ENCODE measurements around the gene SRGAP1. TPM values are rescaled to one million over a fixed set of nuclear protein-coding genes. Genes with fewer than 3 reads are reported as not detected.

The SRGAP1 gene
- total RNA-seq, 1 donor from 2014 or later = 2.3 TPM

GRCh38 chr12:63905544-63905943 lies 61.0 kb downstream of the SRGAP1 start:
- intact Hi-C loops (cut with micrococcal nuclease) = no loop called here

DNA sequence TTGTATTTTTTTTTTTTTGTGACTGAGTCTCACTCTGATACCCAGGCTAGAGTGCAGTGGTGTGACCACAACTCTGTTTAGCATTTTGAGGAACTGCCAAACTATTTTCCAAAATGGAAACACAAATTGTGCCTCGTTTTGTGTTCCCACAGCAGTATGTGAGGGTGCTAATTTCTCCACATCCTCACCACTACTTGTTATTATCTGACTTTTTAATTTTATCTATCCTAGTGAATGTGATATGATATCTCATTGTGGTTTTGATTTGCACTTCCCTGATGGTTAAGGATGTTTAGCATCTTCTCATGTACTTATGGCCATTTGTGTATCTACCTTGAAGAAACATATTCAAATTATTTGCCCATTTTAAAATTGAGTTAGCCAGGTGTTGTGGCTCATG lies 62.4 kb downstream of the SRGAP1 start:
- no peaks in the 10 kb centered on the region for H3K36me3 ChIP-seq
- no peak for TF ChIP-seq CTCF (IDR thresholded peaks at IDR 0.05; ENCODE audit: borderline replicate concordance)
- H3K27me3 ChIP-seq (ENCODE audit: low read depth) = no peaks in the 10 kb centered on the region

More at GRCh38 chr12:63905544-63905943, 61.0 kb downstream of the SRGAP1 start:
- no peaks in the 10 kb centered on the region for H3K36me3 ChIP-seq
- TF ChIP-seq CTCF (IDR thresholded peaks at IDR 0.05; ENCODE audit: borderline replicate concordance) = no peak
- H3K27me3 ChIP-seq (ENCODE audit: low read depth) = no peaks in the 10 kb centered on the region
- no peak for DNase-seq
- H3K27ac ChIP-seq (replicated peaks) = no peak overlapping the region
- no peak overlapping the region for H3K4me3 ChIP-seq
- no peaks in the 10 kb centered on the region for H3K4me1 ChIP-seq
- H3K9me3 ChIP-seq (replicated peaks) = peaks cover 24% of the 10 kb centered on the region

DNA sequence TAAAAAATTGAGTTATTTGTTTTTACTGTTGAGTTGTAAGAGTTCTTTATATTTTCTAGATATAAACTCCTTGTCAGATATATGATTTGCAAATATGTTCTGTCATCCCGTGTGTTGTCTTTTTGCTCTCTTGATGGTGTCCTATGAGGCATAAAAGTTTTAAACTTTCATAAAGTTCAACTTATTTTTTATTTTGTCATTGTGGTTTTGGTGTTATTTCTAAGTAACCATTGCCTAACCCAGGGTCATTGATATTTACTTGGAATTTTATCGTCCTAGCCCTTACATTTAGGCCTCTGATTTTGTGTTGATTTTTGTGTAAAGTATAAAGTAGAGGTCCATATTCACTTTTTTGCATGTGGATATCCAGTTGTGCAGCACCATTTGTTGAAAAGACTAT lies 63.1 kb downstream of the SRGAP1 start:
- H3K27me3 ChIP-seq (ENCODE audit: low read depth) = no peaks in the 10 kb centered on the region
- no peaks in the 10 kb centered on the region for H3K36me3 ChIP-seq
- no peak for DNase-seq
- peaks cover 24% of the 10 kb centered on the region for H3K9me3 ChIP-seq (replicated peaks)
- peaks cover 10% of the 10 kb centered on the region for H3K4me1 ChIP-seq
- no peak for TF ChIP-seq CTCF (IDR thresholded peaks at IDR 0.05; ENCODE audit: borderline replicate concordance)
- intact Hi-C loops (cut with micrococcal nuclease) = no loop called here
- H3K27ac ChIP-seq (replicated peaks) = no peak overlapping the region
- H3K4me3 ChIP-seq = no peak overlapping the region

More for the DNA sequence above, 62.4 kb downstream of the SRGAP1 start:
- no peak for DNase-seq
- Histone ChIP-seq H3K27ac (replicated peaks) (no peak overlapping the region), H3K9me3 (replicated peaks) (peaks cover 24% of the 10 kb centered on the region), H3K4me1 (peaks cover 7% of the 10 kb centered on the region), H3K4me3 (no peak overlapping the region)
- intact Hi-C loops (cut with micrococcal nuclease) = no loop called here

- no peak overlapping the region for H3K4me3 ChIP-seq
- H3K4me1 ChIP-seq = peaks cover 10% of the 10 kb centered on the region
- no peak overlapping the region for H3K27ac ChIP-seq (replicated peaks)
- no peaks in the 10 kb centered on the region for H3K36me3 ChIP-seq
- DNase-seq = no peak
- no peaks in the 10 kb centered on the region for H3K27me3 ChIP-seq (ENCODE audit: low read depth)
- intact Hi-C loops (cut with micrococcal nuclease) = no loop called here
- no peak for TF ChIP-seq CTCF (IDR thresholded peaks at IDR 0.05; ENCODE audit: borderline replicate concordance)
- H3K9me3 ChIP-seq (replicated peaks) = peaks cover 24% of the 10 kb centered on the region
These were observed 65.2 kb downstream of the SRGAP1 start for GRCh38 chr12:63909746-63910145.

- H3K9me3 ChIP-seq (replicated peaks) = peaks cover 10% of the 10 kb centered on the region
- peaks cover 10% of the 10 kb centered on the region for H3K4me1 ChIP-seq
- no peak for DNase-seq
- H3K27ac ChIP-seq (replicated peaks) = no peak overlapping the region
- H3K36me3 ChIP-seq = no peaks in the 10 kb centered on the region
- no peak for TF ChIP-seq CTCF (IDR thresholded peaks at IDR 0.05; ENCODE audit: borderline replicate concordance)
- intact Hi-C loops (cut with micrococcal nuclease) = no loop called here
- H3K4me3 ChIP-seq = no peak overlapping the region
- H3K27me3 ChIP-seq (ENCODE audit: low read depth) = no peaks in the 10 kb centered on the region
These were observed 66.8 kb downstream of the SRGAP1 start for GRCh38 chr12:63911341-63911740.

GRCh38 chr12:63912651-63913050 lies 68.2 kb downstream of the SRGAP1 start:
- TF ChIP-seq CTCF (IDR thresholded peaks at IDR 0.05; ENCODE audit: borderline replicate concordance) = no peak
- no peak for DNase-seq
- Histone ChIP-seq H3K4me1 (peaks cover 10% of the 10 kb centered on the region), H3K36me3 (no peaks in the 10 kb centered on the region), H3K4me3 (no peak overlapping the region), H3K27ac (replicated peaks) (no peak overlapping the region), H3K9me3 (replicated peaks) (no peaks in the 10 kb centered on the region), H3K27me3 (ENCODE audit: low read depth) (no peaks in the 10 kb centered on the region)
- intact Hi-C loops (cut with micrococcal nuclease) = no loop called here

All from left ventricle myocardium inferior (tissue), 1 donor.